GM21390 (cell line): Measurements from ENCODE around the gene PI16.
"Not testable (repeated sequence)": the region's sequence is repeated elsewhere in the genome, so short reads cannot be mapped to it uniquely, and the experiment has no call there.

ENCODE experiments used
- ATAC-seq: cut with Tn5 transposase; IDR thresholded peaks from one replicate; pipeline ENCODE4 v1.9.1; 2021; ENCODE audit not compliant: unreplicated experiment

PI16 gene

GRCh38 chr6:36928547-36928918 lies 26.0 kb upstream of the PI16 start:
- no peak for ATAC-seq

GRCh38 chr6:36929152-36929551 lies 25.4 kb upstream of the PI16 start:
- no peak for ATAC-seq

- ATAC-seq = no peak
Observed at GRCh38 chr6:36929607-36930006, 24.9 kb upstream of the PI16 start.

- no peak for ATAC-seq
Observed at GRCh38 chr6:36930483-36930882, 24.1 kb upstream of the PI16 start.

- ATAC-seq = no peak
Observed at GRCh38 chr6:36933102-36933501, 21.4 kb upstream of the PI16 start.

- ATAC-seq = no peak
Observed at GRCh38 chr6:36933519-36933918, 21.0 kb upstream of the PI16 start.

- no peak for ATAC-seq
Observed at GRCh38 chr6:36934901-36935300, 19.6 kb upstream of the PI16 start.

- ATAC-seq = no peak
Observed at GRCh38 chr6:36936824-36937223, 17.7 kb upstream of the PI16 start.

- ATAC-seq = no peak
Observed at GRCh38 chr6:36937896-36938295, 16.6 kb upstream of the PI16 start.

- ATAC-seq = no peak
Observed at GRCh38 chr6:36938536-36938935, 16.0 kb upstream of the PI16 start.

- ATAC-seq = not testable (repeated sequence)
Observed at GRCh38 chr6:36939005-36939404, 15.5 kb upstream of the PI16 start.

- no peak for ATAC-seq
Observed at GRCh38 chr6:36940027-36940426, 14.5 kb upstream of the PI16 start.

- not testable (repeated sequence) for ATAC-seq
Observed at GRCh38 chr6:36941561-36941960, 13.0 kb upstream of the PI16 start.

GRCh38 chr6:36942329-36942728 lies 12.2 kb upstream of the PI16 start:
- ATAC-seq = not testable (repeated sequence)

- no peak for ATAC-seq
Observed at GRCh38 chr6:36944650-36945049, 9.9 kb upstream of the PI16 start.

GRCh38 chr6:36945301-36945700 lies 9.2 kb upstream of the PI16 start:
- no peak for ATAC-seq

GRCh38 chr6:36946526-36946925 lies 8.0 kb upstream of the PI16 start:
- no peak for ATAC-seq

GRCh38 chr6:36947570-36948351 lies 6.8 kb upstream of the PI16 start:
- no peak for ATAC-seq

- ATAC-seq = not testable (repeated sequence)
Observed at GRCh38 chr6:36949076-36949475, 5.5 kb upstream of the PI16 start.

GRCh38 chr6:36949636-36950035 lies 4.9 kb upstream of the PI16 start:
- no peak for ATAC-seq

GRCh38 chr6:36953931-36954261 lies 642 bp upstream of the PI16 start:
- no peak for ATAC-seq

- no peak for ATAC-seq
Observed at GRCh38 chr6:36955136-36955535, 598 bp downstream of the PI16 start.
